Tibial nerve (tissue), 4 donors: ENCODE measurements around the gene SPATA20. TPM values are rescaled to one million over a fixed set of nuclear protein-coding genes. Genes with fewer than 3 reads are reported as not detected.

ENCODE experiments used
- DNase-seq, 2 donors: peaks; one replicate each; pipeline ENCODE4 v3.0.0-alpha.2; 2019; ENCODE audit warnings: low spot score in 2 of 2
- H3K27ac ChIP-seq, 4 donors: fragments of 200-600 bp; sonication (generic) in 3 of 4; one replicate each; pipeline ENCODE4 v1.5.1; 2017 to 2019; ENCODE audit warnings: mild to moderate bottlenecking in 1 of 4
- H3K27me3 ChIP-seq, 2 donors: fragments of 200-600 bp; sonication (generic) in 1 of 2; one replicate each; pipeline versions ENCODE4 v1.5.1 to v1.6.0; 2017 to 2019
- H3K36me3 ChIP-seq, 3 donors: fragments of 200-600 bp; sonication (generic); one replicate each; pipeline ENCODE4 v1.5.1; 2018 to 2019
- H3K4me1 ChIP-seq, 4 donors: fragments of 200-600 bp; sonication (generic) in 3 of 4; one replicate each; pipeline ENCODE4 v1.5.1; 2017 to 2019
- H3K4me3 ChIP-seq, 4 donors: fragments of 200-600 bp; sonication (generic) in 3 of 4; one replicate each; pipeline ENCODE4 v1.5.1; 2017 to 2019; ENCODE audit warnings: mild to moderate bottlenecking in 1 of 4, moderate library complexity in 1 of 4
- H3K9me3 ChIP-seq, 4 donors: fragments of 200-600 bp; sonication (generic) in 3 of 4; one replicate each; pipeline ENCODE4 v1.5.1; 2017 to 2019
- EP300 ChIP-seq, 2 donors: sonication (generic); formaldehyde crosslinking; IDR thresholded peaks; one replicate each; pipeline ENCODE4 v1.6.1; 2017; ENCODE audit warnings: antibody characterized with exemption in 2 of 2, mild to moderate bottlenecking in 1 of 2
- POLR2A ChIP-seq, 2 donors: fragments of 450-650 bp; IDR thresholded peaks; one replicate each; pipeline ENCODE4 v1.6.1; 2017; ENCODE audit warnings: antibody characterized with exemption in 2 of 2, mild to moderate bottlenecking in 2 of 2, moderate library complexity in 2 of 2
- WGBS, 2 donors: methylation state at CpG; one replicate each; pipeline ENCODE4 v1.1.5; 2018; 5-methylcytosine and 5-hydroxymethylcytosine counted together
- total RNA-seq, 4 donors: library from RNA; depleted of rRNA; stranded (reverse); fragments of >200 nt; gene quantifications; one replicate each; pipeline ENCODE4 v1.1.0, GENCODE V29; 2016
- TF ChIP-seq, protein P1 (sequence below), 5 experiments: fragments of 200-600 bp in 3 of 5; fragments of 450-650 bp in 2 of 5; sonication (generic) in 3 of 5; IDR thresholded peaks; one replicate each; pipeline ENCODE4 v1.5.1; 2016 to 2019; ENCODE audit warnings: antibody characterized with exemption in 5 of 5, mild to moderate bottlenecking in 3 of 5, moderate library complexity in 2 of 5

The SPATA20 gene
- 100 to 1,000 TPM in 1 of 4 donors, 10 to 100 TPM in 3; 80.8 to 151 (median 89.6) TPM for total RNA-seq

GRCh38 chr17:50547035-50547735 lies at the start of gene SPATA20:
TSS of gene SPATA20 (plus strand) at chr17:50547174. CDS start at chr17:50547209, 35 bp downstream.
- 2 to 3% methylated on average over 36 to 42 of the region's 42 CpGs for WGBS, 2 donors

DNA sequence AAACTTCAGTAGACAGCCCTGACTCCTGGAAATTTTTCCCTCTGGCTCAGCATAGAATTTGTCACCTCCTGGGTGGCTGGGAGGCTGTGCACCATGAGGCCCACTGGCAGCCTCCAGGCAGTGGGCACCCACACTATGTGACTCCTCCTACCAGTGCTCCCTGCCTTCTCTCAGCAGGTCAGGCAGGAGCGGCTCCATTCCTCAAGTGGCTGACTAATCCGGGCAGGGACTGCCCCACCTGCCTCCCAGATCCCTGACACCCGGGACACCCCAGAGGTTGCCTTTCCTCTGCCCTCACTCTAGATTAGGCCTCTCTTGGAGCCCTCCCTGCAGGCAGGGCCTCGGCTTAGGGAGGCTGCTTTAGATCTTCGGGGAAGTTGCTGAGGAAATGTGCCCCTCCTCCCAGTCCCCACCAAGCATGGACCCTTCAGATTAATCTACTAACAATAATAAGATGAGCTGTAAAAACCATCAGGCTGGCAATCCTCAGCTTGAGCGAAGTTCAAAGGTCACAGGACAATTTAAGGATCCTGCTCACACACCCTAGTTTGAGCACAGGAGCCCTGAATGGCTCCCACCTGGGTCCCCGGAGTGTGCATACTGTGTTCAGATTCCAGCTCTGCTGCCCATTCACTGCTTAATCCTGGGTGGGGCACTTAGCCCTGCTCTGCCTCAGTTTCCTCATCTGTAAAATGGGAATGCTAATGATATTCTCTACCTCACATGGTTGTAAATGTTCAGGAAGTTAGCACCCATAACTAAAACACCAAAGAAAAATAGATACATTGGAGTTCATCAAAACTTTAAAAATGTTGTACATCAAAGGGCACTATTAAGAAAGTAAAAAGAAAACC lies 48.7 kb upstream of the SPATA20 start:
- TF ChIP-seq, protein P1, sequence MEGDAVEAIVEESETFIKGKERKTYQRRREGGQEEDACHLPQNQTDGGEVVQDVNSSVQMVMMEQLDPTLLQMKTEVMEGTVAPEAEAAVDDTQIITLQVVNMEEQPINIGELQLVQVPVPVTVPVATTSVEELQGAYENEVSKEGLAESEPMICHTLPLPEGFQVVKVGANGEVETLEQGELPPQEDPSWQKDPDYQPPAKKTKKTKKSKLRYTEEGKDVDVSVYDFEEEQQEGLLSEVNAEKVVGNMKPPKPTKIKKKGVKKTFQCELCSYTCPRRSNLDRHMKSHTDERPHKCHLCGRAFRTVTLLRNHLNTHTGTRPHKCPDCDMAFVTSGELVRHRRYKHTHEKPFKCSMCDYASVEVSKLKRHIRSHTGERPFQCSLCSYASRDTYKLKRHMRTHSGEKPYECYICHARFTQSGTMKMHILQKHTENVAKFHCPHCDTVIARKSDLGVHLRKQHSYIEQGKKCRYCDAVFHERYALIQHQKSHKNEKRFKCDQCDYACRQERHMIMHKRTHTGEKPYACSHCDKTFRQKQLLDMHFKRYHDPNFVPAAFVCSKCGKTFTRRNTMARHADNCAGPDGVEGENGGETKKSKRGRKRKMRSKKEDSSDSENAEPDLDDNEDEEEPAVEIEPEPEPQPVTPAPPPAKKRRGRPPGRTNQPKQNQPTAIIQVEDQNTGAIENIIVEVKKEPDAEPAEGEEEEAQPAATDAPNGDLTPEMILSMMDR (IDR thresholded peaks at IDR 0.05) = no peak
- no peak for TF ChIP-seq POLR2A (IDR thresholded peaks at IDR 0.05)
- TF ChIP-seq EP300 (IDR thresholded peaks at IDR 0.05) = no peak
- no peaks in the 10 kb centered on the region for H3K4me1 ChIP-seq
- no peaks in the 10 kb centered on the region for H3K9me3 ChIP-seq
- 69 to 72% methylated on average over 7 of the region's 7 CpGs for WGBS, 2 donors
- H3K36me3 ChIP-seq = no peaks in the 10 kb centered on the region
- no peak overlapping the region for H3K4me3 ChIP-seq
- DNase-seq = no peak
- H3K27ac ChIP-seq = no peak overlapping the region
- no peaks in the 10 kb centered on the region for H3K27me3 ChIP-seq

More at GRCh38 chr17:50547035-50547735, at the start of gene SPATA20:
- Histone ChIP-seq H3K36me3 (peaks cover 0 to 37% (median 0%) of the 10 kb centered on the region in 3 donors), H3K4me1 (peaks cover 0 to 30% (median 15%) of the 10 kb centered on the region in 4 donors), H3K9me3 (no peaks in the 10 kb centered on the region), H3K4me3 (peak within 1 kb of the TSS; percentile 49 to 76 (median 56)), H3K27me3 (no peaks in the 10 kb centered on the region), H3K27ac (peak within 1 kb of the TSS; percentile 63 to 91 (median 86))
- peak; percentile 86 to 90 for DNase-seq
- TF ChIP-seq, protein P1 (IDR thresholded peaks at IDR 0.05) = peak; percentile 99
- TF ChIP-seq EP300 (IDR thresholded peaks at IDR 0.05) (peak in 1 of 2 donors; percentile 76), POLR2A (IDR thresholded peaks at IDR 0.05) (peak; percentile 79 to 82)

DNA sequence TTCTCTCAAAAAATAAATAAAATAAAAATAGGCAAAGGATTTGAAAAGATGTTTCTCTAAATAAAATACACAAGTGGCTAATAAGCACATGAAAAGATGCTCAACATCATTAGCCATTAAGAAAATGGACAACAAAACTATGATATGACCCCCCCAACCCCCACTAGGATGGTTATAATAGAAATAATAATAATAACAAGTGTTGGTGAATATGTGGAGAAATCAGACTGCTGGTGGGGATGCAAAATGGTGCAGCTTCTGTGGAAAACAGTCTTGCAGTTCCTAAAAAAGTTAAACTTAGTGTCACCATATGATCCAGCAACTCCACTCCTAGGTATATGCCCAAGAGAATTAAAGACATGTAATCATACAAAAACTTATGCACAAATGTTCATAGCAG lies 47.7 kb upstream of the SPATA20 start:
- Histone ChIP-seq H3K27ac (no peak overlapping the region), H3K4me1 (no peaks in the 10 kb centered on the region), H3K9me3 (no peaks in the 10 kb centered on the region), H3K4me3 (no peak overlapping the region), H3K27me3 (no peaks in the 10 kb centered on the region), H3K36me3 (no peaks in the 10 kb centered on the region)
- TF ChIP-seq, protein P1 (IDR thresholded peaks at IDR 0.05) = no peak
- no peak for TF ChIP-seq POLR2A (IDR thresholded peaks at IDR 0.05)
- TF ChIP-seq EP300 (IDR thresholded peaks at IDR 0.05) = no peak
- DNase-seq = no peak

DNA sequence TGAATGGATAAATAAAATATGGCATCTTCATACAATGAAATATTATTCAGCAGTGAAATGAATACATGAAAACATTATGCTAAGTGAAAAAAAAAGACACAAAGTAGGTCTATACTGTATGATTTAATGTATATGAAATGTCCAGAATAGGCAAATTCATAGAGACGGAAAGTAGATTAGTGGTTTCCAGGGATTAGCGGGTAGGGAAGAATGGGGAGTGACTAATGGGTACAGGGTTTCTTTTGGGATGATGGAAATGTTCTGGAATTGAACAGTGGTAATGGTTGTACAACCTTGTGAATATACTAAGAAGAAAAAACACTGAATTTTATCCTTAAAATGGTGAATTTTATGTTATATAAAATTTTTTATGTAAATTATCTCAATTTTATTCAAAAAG lies 47.3 kb upstream of the SPATA20 start:
- TF ChIP-seq, protein P1 (IDR thresholded peaks at IDR 0.05) = no peak
- no peak for TF ChIP-seq EP300 (IDR thresholded peaks at IDR 0.05)
- no peak for TF ChIP-seq POLR2A (IDR thresholded peaks at IDR 0.05)
- H3K9me3 ChIP-seq = no peaks in the 10 kb centered on the region
- H3K4me3 ChIP-seq = no peak overlapping the region
- H3K4me1 ChIP-seq = no peaks in the 10 kb centered on the region
- no peak overlapping the region for H3K27ac ChIP-seq
- no peaks in the 10 kb centered on the region for H3K36me3 ChIP-seq
- 88 to 94% methylated on average over 2 of the region's 2 CpGs for WGBS, 2 donors
- DNase-seq = no peak
- H3K27me3 ChIP-seq = no peaks in the 10 kb centered on the region

DNA sequence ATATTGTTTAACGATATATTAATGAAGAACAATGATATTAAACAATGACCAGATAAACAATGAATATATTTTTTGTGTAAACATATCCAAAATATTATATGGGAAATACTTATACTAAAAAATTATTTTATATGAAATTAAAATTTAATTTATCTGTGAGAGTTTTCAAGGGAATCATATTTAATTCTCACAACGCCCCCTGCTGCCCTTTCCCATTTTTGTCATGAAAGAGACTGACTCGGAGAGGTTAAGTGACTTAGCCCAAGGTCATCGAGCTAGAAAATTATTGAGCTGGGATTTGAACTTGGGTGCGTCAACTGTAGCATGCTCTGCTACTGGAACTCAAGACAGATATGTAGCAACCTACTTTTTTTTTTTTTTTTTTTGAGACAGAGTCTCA lies 45.9 kb upstream of the SPATA20 start:
- TF ChIP-seq POLR2A (IDR thresholded peaks at IDR 0.05) = no peak
- TF ChIP-seq, protein P1 (IDR thresholded peaks at IDR 0.05) = peak in 3 of 5 experiments; percentile 13 to 18 (median 17)
- Histone ChIP-seq H3K9me3 (no peaks in the 10 kb centered on the region), H3K27me3 (no peaks in the 10 kb centered on the region), H3K4me1 (no peaks in the 10 kb centered on the region), H3K4me3 (no peak overlapping the region), H3K27ac (no peak overlapping the region), H3K36me3 (no peaks in the 10 kb centered on the region)
- DNase-seq = peak in 1 of 2 donors; percentile 66
- 34 to 40% methylated on average over 5 of the region's 5 CpGs for WGBS, 2 donors
